ENCODE data around the gene LIPN.
A peak's percentile ranks its signal among the peaks of the same experiment; 100 is the strongest.
"Not testable (repeated sequence)": the region's sequence is repeated elsewhere in the genome, so short reads cannot be mapped to it uniquely, and the experiment has no call there.

Gene LIPN

GRCh38 chr10:88759366-88760101 is at the start of gene LIPN:
Gene LIPN, plus strand, starts transcription at chr10:88760020. Its CDS starts 1,386 bp downstream, at chr10:88761406.
- H3K27ac Mint-ChIP-seq: no peak within 1 kb of the TSS
- H3K4me3 Mint-ChIP-seq: peak within 1 kb of the TSS; percentile 11
- H3K36me3 Mint-ChIP-seq: peaks cover 2% of the 10 kb centered on the region
- H3K27me3 Mint-ChIP-seq: peaks cover 3% of the 10 kb centered on the region
- peaks cover 6% of the 10 kb centered on the region for H3K4me1 Mint-ChIP-seq
- no peaks in the 10 kb centered on the region for H3K9me3 Mint-ChIP-seq
- ATAC-seq (ENCODE audit: low read depth) (peak; percentile 85), DNase-seq (ENCODE audit: low spot score in 2 of 2) (peak in 1 of 2 donors; percentile 9)

- Mint-ChIP-seq H3K27ac (no peak overlapping the region), H3K27me3 (peaks cover 3% of the 10 kb centered on the region), H3K4me1 (no peaks in the 10 kb centered on the region), H3K36me3 (no peaks in the 10 kb centered on the region), H3K4me3 (no peak overlapping the region), H3K9me3 (no peaks in the 10 kb centered on the region)
- DNase-seq (ENCODE audit: low spot score in 2 of 2) (no peak), ATAC-seq (ENCODE audit: low read depth) (no peak)
Observed at GRCh38 chr10:88715517-88715916, 44.3 kb upstream of the LIPN start.

- Mint-ChIP-seq H3K27ac (no peak overlapping the region), H3K27me3 (peaks cover 5% of the 10 kb centered on the region)
Observed at GRCh38 chr10:88721392-88721791, 38.4 kb upstream of the LIPN start.

GRCh38 chr10:88725798-88726197 is 34.0 kb upstream of the LIPN start:
- ATAC-seq (ENCODE audit: low read depth): no peak
- H3K27ac Mint-ChIP-seq: no peak overlapping the region
- H3K36me3 Mint-ChIP-seq: no peaks in the 10 kb centered on the region
- H3K27me3 Mint-ChIP-seq: peaks cover 7% of the 10 kb centered on the region
- no peaks in the 10 kb centered on the region for H3K9me3 Mint-ChIP-seq
- no peak for DNase-seq (ENCODE audit: low spot score in 2 of 2)
- no peak overlapping the region for H3K4me3 Mint-ChIP-seq
- peaks cover 5% of the 10 kb centered on the region for H3K4me1 Mint-ChIP-seq

More at GRCh38 chr10:88721392-88721791, 38.4 kb upstream of the LIPN start:
- Mint-ChIP-seq H3K4me1 (peaks cover 5% of the 10 kb centered on the region), H3K4me3 (no peak overlapping the region), H3K9me3 (no peaks in the 10 kb centered on the region), H3K36me3 (no peaks in the 10 kb centered on the region)
- ATAC-seq (ENCODE audit: low read depth): no peak
- DNase-seq (ENCODE audit: low spot score in 2 of 2): no peak

GRCh38 chr10:88728107-88728763 is 31.6 kb upstream of the LIPN start:
- Mint-ChIP-seq H3K27me3 (peaks cover 5% of the 10 kb centered on the region), H3K27ac (no peak overlapping the region), H3K9me3 (no peaks in the 10 kb centered on the region), H3K36me3 (no peaks in the 10 kb centered on the region), H3K4me3 (no peak overlapping the region), H3K4me1 (peaks cover 11% of the 10 kb centered on the region)
- ATAC-seq (ENCODE audit: low read depth) (no peak), DNase-seq (ENCODE audit: low spot score in 2 of 2) (no peak)

- Mint-ChIP-seq H3K9me3 (no peaks in the 10 kb centered on the region), H3K4me1 (peaks cover 14% of the 10 kb centered on the region), H3K36me3 (no peaks in the 10 kb centered on the region), H3K27me3 (peaks cover 5% of the 10 kb centered on the region), H3K27ac (no peak overlapping the region), H3K4me3 (no peak overlapping the region)
- ATAC-seq (ENCODE audit: low read depth) (no peak), DNase-seq (ENCODE audit: low spot score in 2 of 2) (no peak)
Observed at GRCh38 chr10:88730864-88731263, 29.0 kb upstream of the LIPN start.

GRCh38 chr10:88731296-88731695 is 28.5 kb upstream of the LIPN start:
- Mint-ChIP-seq H3K9me3 (no peaks in the 10 kb centered on the region), H3K4me1 (peaks cover 12% of the 10 kb centered on the region), H3K4me3 (no peak overlapping the region), H3K27me3 (peaks cover 5% of the 10 kb centered on the region), H3K27ac (no peak overlapping the region), H3K36me3 (no peaks in the 10 kb centered on the region)
- ATAC-seq (ENCODE audit: low read depth): peak; percentile 53
- DNase-seq (ENCODE audit: low spot score in 2 of 2): no peak

GRCh38 chr10:88733215-88733614 is 26.6 kb upstream of the LIPN start:
- ATAC-seq (ENCODE audit: low read depth): peak; percentile 78
- DNase-seq (ENCODE audit: low spot score in 2 of 2): no peak
- H3K27me3 Mint-ChIP-seq: no peaks in the 10 kb centered on the region

GRCh38 chr10:88735661-88736060 is 24.2 kb upstream of the LIPN start:
- Mint-ChIP-seq H3K36me3 (no peaks in the 10 kb centered on the region), H3K9me3 (no peaks in the 10 kb centered on the region), H3K4me1 (peaks cover 12% of the 10 kb centered on the region), H3K27me3 (peaks cover 2% of the 10 kb centered on the region), H3K27ac (no peak overlapping the region), H3K4me3 (no peak overlapping the region)
- DNase-seq (ENCODE audit: low spot score in 2 of 2) (no peak), ATAC-seq (ENCODE audit: low read depth) (no peak)

More at GRCh38 chr10:88733215-88733614, 26.6 kb upstream of the LIPN start:
- Mint-ChIP-seq H3K4me3 (no peak overlapping the region), H3K36me3 (no peaks in the 10 kb centered on the region), H3K4me1 (peaks cover 12% of the 10 kb centered on the region), H3K9me3 (no peaks in the 10 kb centered on the region), H3K27ac (no peak overlapping the region)

GRCh38 chr10:88741921-88742320 is 17.9 kb upstream of the LIPN start:
- H3K9me3 Mint-ChIP-seq; H3K36me3 Mint-ChIP-seq; ATAC-seq (ENCODE audit: low read depth); DNase-seq (ENCODE audit: low spot score in 2 of 2); H3K27ac Mint-ChIP-seq; H3K4me1 Mint-ChIP-seq; H3K4me3 Mint-ChIP-seq: not testable (repeated sequence)
- H3K27me3 Mint-ChIP-seq: peaks cover 14% of the 10 kb centered on the region

- DNase-seq (ENCODE audit: low spot score in 2 of 2) (no peak), ATAC-seq (ENCODE audit: low read depth) (no peak)
- peaks cover 10% of the 10 kb centered on the region for H3K9me3 Mint-ChIP-seq
- peaks cover 4% of the 10 kb centered on the region for H3K4me1 Mint-ChIP-seq
- peaks cover 2% of the 10 kb centered on the region for H3K36me3 Mint-ChIP-seq
- H3K4me3 Mint-ChIP-seq: no peak overlapping the region
- no peak overlapping the region for H3K27ac Mint-ChIP-seq
- H3K27me3 Mint-ChIP-seq: peaks cover 14% of the 10 kb centered on the region
Observed at GRCh38 chr10:88742448-88742847, 17.4 kb upstream of the LIPN start.

- H3K27ac Mint-ChIP-seq: no peak overlapping the region
- peaks cover 14% of the 10 kb centered on the region for H3K27me3 Mint-ChIP-seq
- no peak overlapping the region for H3K4me3 Mint-ChIP-seq
- peaks cover 13% of the 10 kb centered on the region for H3K9me3 Mint-ChIP-seq
- peaks cover 4% of the 10 kb centered on the region for H3K4me1 Mint-ChIP-seq
- H3K36me3 Mint-ChIP-seq: peaks cover 2% of the 10 kb centered on the region
- ATAC-seq (ENCODE audit: low read depth) (no peak), DNase-seq (ENCODE audit: low spot score in 2 of 2) (no peak)
Observed at GRCh38 chr10:88744002-88744401, 15.8 kb upstream of the LIPN start.

GRCh38 chr10:88745633-88746032 is 14.2 kb upstream of the LIPN start:
- peaks cover 13% of the 10 kb centered on the region for H3K9me3 Mint-ChIP-seq
- peaks cover 12% of the 10 kb centered on the region for H3K27me3 Mint-ChIP-seq
- H3K36me3 Mint-ChIP-seq: peaks cover 2% of the 10 kb centered on the region
- H3K4me1 Mint-ChIP-seq: peaks cover 4% of the 10 kb centered on the region
- no peak overlapping the region for H3K4me3 Mint-ChIP-seq
- DNase-seq (ENCODE audit: low spot score in 2 of 2) (no peak), ATAC-seq (ENCODE audit: low read depth) (no peak)
- no peak overlapping the region for H3K27ac Mint-ChIP-seq

GRCh38 chr10:88754287-88754686 is 5.5 kb upstream of the LIPN start:
- ATAC-seq (ENCODE audit: low read depth) (no peak), DNase-seq (ENCODE audit: low spot score in 2 of 2) (no peak)
- H3K4me1 Mint-ChIP-seq: no peaks in the 10 kb centered on the region
- peaks cover 3% of the 10 kb centered on the region for H3K27me3 Mint-ChIP-seq
- H3K27ac Mint-ChIP-seq: no peak overlapping the region
- H3K4me3 Mint-ChIP-seq: no peak overlapping the region
- no peaks in the 10 kb centered on the region for H3K36me3 Mint-ChIP-seq
- H3K9me3 Mint-ChIP-seq: no peaks in the 10 kb centered on the region
